A549 treated with dexamethasone at 1 μM for 4 hours (cell line): ENCODE results near the gene TRPM3. TPM values are rescaled to one million over a fixed set of nuclear protein-coding genes. Genes with fewer than 3 reads are reported as not detected.

Source experiments
- total RNA-seq: library from RNA; stranded (reverse); fragments of 200-300 nt; extraction: Qiagen RNA extraction; gene quantifications from 5 replicates; pipeline ENCODE4 v1.2.3, GENCODE V29; 2022

The TRPM3 gene
- total RNA-seq = not detected in 5 replicates

DNA sequence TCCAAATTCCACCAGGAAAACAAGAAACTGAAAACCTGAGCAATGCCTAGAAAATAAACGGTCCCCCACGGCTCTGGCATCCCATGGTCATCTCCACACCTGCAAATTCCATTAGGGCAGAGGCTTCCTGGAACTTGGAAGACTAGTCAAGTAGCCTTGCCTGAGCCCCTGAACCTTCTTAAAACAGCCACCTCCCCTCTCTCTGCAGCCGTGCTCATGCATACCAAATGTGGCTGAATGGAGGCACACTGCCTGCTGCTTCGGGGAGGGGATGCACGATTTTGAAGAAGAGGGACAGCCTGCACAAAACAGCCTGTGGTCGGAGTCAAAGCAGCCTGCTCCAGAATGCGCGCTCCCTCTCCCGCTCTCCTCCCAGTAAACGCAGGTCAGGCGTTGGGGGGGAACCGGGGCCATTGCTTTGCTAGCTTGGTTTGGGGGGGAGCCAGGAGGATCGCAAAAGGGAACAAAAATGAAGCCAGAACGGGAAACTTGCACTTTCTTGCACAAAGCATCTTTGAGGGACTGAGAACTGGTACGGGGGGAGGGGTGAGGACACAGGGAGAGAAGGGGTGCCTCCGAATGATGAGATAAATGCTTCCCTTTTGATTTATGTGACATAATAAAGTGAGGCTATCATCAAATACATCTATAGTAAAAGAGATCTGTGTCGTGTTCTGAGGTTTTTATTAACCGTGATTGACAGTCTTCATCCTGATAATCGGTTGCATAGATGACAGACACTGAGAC lies at the start of gene TRPM3:
Gene TRPM3 (minus strand): TSS at position 347 of the 747 bp plus-strand sequence. CDS start 267 bp downstream, at position 80.

